ENCODE results near the gene HIPK3. TPM values are rescaled to one million over a fixed set of nuclear protein-coding genes. Genes with fewer than 3 reads are reported as not detected.

HIPK3 gene
- total RNA-seq, 4 donors from 2014 or later = 85.2 to 283 (median 126) TPM

DNA sequence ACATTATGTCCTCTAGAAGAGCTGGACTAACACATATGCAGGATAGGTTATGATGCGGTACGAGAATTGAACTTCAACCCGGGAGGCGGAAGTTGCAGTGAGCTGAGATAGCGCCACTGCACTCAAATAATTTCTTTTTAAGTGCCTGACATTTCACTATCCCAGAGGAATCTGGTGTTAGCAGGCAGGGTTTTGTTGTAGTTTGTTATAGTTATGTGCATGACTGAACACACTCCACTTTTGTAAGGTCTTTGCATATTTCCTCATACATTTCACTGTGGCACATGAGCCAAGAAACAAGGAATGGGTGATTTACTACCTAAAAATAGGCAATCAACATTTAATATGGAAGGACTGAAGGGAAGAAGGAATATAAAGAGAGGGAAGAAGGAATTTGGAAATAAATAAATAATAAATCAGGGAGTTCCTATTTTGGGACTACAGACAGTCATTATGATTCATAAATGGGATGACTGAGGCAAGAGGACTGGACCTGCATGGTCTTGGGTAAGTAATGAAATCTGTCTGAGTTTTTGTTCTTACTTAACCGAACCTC, 8.7 kb upstream of the HIPK3 start:
- TF ChIP-seq, protein P1, sequence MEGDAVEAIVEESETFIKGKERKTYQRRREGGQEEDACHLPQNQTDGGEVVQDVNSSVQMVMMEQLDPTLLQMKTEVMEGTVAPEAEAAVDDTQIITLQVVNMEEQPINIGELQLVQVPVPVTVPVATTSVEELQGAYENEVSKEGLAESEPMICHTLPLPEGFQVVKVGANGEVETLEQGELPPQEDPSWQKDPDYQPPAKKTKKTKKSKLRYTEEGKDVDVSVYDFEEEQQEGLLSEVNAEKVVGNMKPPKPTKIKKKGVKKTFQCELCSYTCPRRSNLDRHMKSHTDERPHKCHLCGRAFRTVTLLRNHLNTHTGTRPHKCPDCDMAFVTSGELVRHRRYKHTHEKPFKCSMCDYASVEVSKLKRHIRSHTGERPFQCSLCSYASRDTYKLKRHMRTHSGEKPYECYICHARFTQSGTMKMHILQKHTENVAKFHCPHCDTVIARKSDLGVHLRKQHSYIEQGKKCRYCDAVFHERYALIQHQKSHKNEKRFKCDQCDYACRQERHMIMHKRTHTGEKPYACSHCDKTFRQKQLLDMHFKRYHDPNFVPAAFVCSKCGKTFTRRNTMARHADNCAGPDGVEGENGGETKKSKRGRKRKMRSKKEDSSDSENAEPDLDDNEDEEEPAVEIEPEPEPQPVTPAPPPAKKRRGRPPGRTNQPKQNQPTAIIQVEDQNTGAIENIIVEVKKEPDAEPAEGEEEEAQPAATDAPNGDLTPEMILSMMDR (IDR thresholded peaks at IDR 0.05 in 4 of 5, conservative IDR thresholded peaks at IDR 0.05 in 1 of 5) = no peak
- TF ChIP-seq POLR2A (IDR thresholded peaks at IDR 0.05) = no peak
- Histone ChIP-seq H3K4me1 (no peaks in the 10 kb centered on the region), H3K9me3 (no peaks in the 10 kb centered on the region), H3K36me3 (no peaks in the 10 kb centered on the region), H3K4me3 (no peak overlapping the region), H3K27me3 (no peaks in the 10 kb centered on the region), H3K27ac (no peak overlapping the region)
- ATAC-seq (no peak), DNase-seq (no peak)
- in situ Hi-C loops (cut with MboI; ENCODE audit: low sequenced_read_pairs in 4 of 4) = no loop called here
- intact Hi-C loops (cut with DNase I; ENCODE audit: low total_unique reads) = no loop called here

DNA sequence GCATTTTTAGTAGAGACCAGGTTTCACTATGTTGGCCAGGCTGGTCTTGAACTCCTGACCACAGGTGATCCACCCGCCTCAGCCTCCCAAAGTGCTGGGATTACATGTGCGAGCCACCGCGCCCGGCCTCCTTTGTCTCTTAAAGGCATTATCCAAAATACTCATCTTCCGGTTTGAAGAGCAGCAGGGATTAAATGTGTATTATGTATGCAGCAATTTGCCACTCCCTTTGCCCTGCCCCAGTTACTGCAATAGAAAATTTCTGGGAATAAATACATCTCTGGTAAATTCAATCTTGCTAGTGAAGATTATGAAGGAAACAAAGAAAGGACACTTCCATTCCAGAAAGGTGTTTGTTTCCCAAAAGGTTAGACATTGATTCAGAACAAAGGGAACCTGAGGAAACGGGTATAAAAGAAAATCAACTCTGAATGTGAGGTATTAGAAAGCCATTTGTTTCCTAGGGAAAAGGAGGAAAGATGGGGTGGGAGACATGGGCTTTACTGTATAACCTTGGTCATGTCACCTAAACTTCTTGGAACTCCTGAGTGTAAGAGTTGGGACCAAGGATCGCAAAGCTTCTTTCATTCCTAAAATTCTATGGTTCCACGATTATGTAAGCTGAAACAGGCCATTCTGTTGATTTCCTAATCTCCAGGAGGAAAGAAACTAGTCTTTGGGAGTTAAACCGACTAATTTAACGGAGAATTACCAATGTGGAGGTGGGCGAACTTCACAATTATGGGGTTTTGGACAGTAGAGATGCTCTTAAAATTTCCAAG, 959 bp upstream of the HIPK3 start:
- peak overlapping the region; percentile 97 to 100 (median 100) for H3K27ac ChIP-seq
- DNase-seq (no peak), ATAC-seq (no peak)
- peak overlapping the region; percentile 73 to 96 (median 90) for H3K4me3 ChIP-seq
- TF ChIP-seq, protein P1 (IDR thresholded peaks at IDR 0.05 in 4 of 5, conservative IDR thresholded peaks at IDR 0.05 in 1 of 5) = no peak
- TF ChIP-seq POLR2A (IDR thresholded peaks at IDR 0.05) = no peak
- intact Hi-C loops (cut with DNase I; ENCODE audit: low total_unique reads) (loop anchor here (2.0 to 10.0 kb wide), 4 partner anchors 35 to 481 kb away; partner anchors contain the start of genes C11orf91, CD59 and QSER1), in situ Hi-C loops (cut with MboI; ENCODE audit: low sequenced_read_pairs in 4 of 4) (loop anchor here in 2 of 4 donors (5.0 to 25.0 kb wide), 3 partner anchors 71 to 431 kb away; partner anchors contain the start of gene CSTF3 (in 1 of the 2))
- H3K36me3 ChIP-seq = no peaks in the 10 kb centered on the region
- H3K27me3 ChIP-seq = no peaks in the 10 kb centered on the region
- H3K4me1 ChIP-seq = peaks cover 18 to 19% of the 10 kb centered on the region in 2 donors
- H3K9me3 ChIP-seq = no peaks in the 10 kb centered on the region

DNA sequence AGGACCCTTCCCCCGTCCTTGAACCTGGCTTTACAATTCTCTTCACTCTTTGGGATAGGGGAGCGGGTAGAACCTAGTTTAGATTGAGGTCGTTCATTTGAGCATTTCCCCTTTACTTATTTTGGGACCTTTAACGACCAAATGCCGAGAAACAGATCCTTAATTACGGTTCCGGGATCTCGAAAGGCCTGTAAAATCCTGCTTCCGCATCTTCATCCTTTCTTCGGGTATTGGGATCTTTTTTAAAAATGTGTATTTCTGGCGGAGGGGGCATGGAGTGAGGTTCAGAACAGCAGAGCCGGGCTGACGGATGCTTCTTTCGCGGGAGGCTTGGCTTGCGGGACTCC, 395 bp upstream of the HIPK3 start:
- H3K36me3 ChIP-seq = no peaks in the 10 kb centered on the region
- TF ChIP-seq POLR2A (IDR thresholded peaks at IDR 0.05) = no peak
- TF ChIP-seq, protein P1 (IDR thresholded peaks at IDR 0.05 in 4 of 5, conservative IDR thresholded peaks at IDR 0.05 in 1 of 5) = no peak
- in situ Hi-C loops (cut with MboI; ENCODE audit: low sequenced_read_pairs in 4 of 4) = loop anchor here in 2 of 4 donors (5.0 to 25.0 kb wide), 3 partner anchors 71 to 431 kb away; partner anchors contain the start of gene CSTF3 (in 1 of the 2)
- peak overlapping the region; percentile 73 to 96 (median 90) for H3K4me3 ChIP-seq
- no peak for DNase-seq
- H3K9me3 ChIP-seq = no peaks in the 10 kb centered on the region
- H3K27me3 ChIP-seq = no peaks in the 10 kb centered on the region
- intact Hi-C loops (cut with DNase I; ENCODE audit: low total_unique reads) = loop anchor here (1.0 to 10.0 kb wide), 5 partner anchors 34 to 481 kb away; partner anchors contain the start of genes C11orf91, CD59 and QSER1
- peaks cover 20 to 24% of the 10 kb centered on the region in 2 donors for H3K4me1 ChIP-seq
- peak overlapping the region; percentile 97 to 100 (median 100) for H3K27ac ChIP-seq
- no peak for ATAC-seq

DNA sequence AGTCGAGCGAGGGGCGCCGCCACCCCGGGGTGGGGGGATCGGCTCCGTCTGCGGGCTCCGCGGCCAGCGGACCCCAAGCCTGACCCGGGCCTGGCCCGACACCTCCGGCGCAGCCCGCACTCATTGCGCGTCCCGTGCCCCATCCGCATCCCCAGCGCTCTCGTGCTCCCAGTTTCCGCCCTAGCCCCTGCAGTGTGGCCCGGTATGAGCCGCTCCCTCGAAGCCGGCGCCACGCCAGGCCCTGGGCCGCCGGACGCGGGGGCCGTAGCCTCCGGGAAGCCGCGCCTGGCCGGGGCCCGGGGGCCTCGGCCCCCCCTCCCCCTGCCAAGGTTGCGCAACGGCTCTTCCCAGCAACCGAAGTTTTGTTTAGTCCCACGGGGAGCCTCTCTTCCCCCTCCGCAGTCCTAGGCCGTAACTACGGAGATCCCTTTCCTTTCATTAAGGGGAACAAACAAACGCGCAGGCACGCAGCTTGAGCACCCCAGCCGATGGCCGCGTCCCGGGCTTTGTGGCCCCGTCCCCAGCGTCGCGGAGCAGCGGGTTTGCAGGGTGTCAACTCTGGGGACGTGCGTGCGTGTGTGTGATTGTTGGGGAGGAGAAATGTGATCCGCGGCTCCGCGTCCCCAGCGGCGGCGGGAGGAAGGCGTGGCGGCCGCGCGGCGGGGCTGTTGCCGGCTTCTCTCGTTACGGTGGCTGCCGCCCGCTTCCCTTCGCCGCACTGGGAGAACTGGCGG, 883 bp downstream of the HIPK3 start:
- Histone ChIP-seq H3K4me3 (peak overlapping the region; percentile 70 to 96 (median 90)), H3K4me1 (peaks cover 33 to 36% of the 10 kb centered on the region in 2 donors), H3K27ac (peak overlapping the region; percentile 97 to 100 (median 100)), H3K36me3 (no peaks in the 10 kb centered on the region), H3K27me3 (no peaks in the 10 kb centered on the region), H3K9me3 (no peaks in the 10 kb centered on the region)
- peak; percentile 74 to 86 for DNase-seq
- TF ChIP-seq, protein P1 (IDR thresholded peaks at IDR 0.05 in 4 of 5, conservative IDR thresholded peaks at IDR 0.05 in 1 of 5) = peak; percentile 33 to 60 (median 43)
- TF ChIP-seq POLR2A (IDR thresholded peaks at IDR 0.05) = peak; percentile 81 to 84
- peak; percentile 71 to 73 for ATAC-seq
- intact Hi-C loops (cut with DNase I; ENCODE audit: low total_unique reads) (loop anchor here (1.0 to 10.0 kb wide), 7 partner anchors 33 to 1181 kb away; partner anchors contain the start of genes C11orf91, CAT, CD59 and CSTF3), in situ Hi-C loops (cut with MboI; ENCODE audit: low sequenced_read_pairs in 4 of 4) (loop anchor here in 2 of 4 donors (5.0 to 25.0 kb wide), 3 partner anchors 69 to 429 kb away; partner anchors contain the start of gene CSTF3 (in 1 of the 2))

All from gastrocnemius medialis (tissue), 4 donors.